ENCODE data around the gene GRID1. TPM values are rescaled to one million over a fixed set of nuclear protein-coding genes. Genes with fewer than 3 reads are reported as not detected.

GRID1 gene
- total RNA-seq, 4 donors from 2014 or later = 0.35 to 10.7 (median 1.3) TPM

DNA sequence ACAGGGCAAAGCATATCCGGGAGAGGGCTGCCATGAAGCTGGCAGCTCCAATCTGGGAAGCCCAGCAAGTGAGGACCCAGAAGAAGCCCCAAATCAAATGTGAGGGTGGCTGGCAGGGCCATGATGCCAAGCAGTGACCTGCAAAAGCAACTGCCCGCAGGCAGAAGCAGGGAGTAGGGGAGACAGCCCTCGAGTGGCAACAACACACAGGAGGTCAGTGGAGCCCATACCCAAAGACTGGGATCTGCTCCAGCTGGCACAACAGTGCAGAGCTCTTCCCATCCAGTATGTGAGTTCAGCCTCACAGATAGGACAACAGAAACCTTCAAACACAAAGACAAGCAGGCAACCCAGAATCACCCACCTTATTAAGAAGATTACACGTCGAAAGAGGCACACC lies 45.0 kb downstream of the GRID1 start:
- no peaks in the 10 kb centered on the region for H3K36me3 ChIP-seq
- H3K27ac ChIP-seq = no peak overlapping the region
- H3K4me1 ChIP-seq = no peaks in the 10 kb centered on the region
- no peaks in the 10 kb centered on the region for H3K9me3 ChIP-seq
- H3K4me3 ChIP-seq = no peak overlapping the region
- no peak for TF ChIP-seq POLR2A (IDR thresholded peaks at IDR 0.05)
- TF ChIP-seq, protein P1, sequence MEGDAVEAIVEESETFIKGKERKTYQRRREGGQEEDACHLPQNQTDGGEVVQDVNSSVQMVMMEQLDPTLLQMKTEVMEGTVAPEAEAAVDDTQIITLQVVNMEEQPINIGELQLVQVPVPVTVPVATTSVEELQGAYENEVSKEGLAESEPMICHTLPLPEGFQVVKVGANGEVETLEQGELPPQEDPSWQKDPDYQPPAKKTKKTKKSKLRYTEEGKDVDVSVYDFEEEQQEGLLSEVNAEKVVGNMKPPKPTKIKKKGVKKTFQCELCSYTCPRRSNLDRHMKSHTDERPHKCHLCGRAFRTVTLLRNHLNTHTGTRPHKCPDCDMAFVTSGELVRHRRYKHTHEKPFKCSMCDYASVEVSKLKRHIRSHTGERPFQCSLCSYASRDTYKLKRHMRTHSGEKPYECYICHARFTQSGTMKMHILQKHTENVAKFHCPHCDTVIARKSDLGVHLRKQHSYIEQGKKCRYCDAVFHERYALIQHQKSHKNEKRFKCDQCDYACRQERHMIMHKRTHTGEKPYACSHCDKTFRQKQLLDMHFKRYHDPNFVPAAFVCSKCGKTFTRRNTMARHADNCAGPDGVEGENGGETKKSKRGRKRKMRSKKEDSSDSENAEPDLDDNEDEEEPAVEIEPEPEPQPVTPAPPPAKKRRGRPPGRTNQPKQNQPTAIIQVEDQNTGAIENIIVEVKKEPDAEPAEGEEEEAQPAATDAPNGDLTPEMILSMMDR (IDR thresholded peaks at IDR 0.05) = no peak
- no peak for DNase-seq
- H3K27me3 ChIP-seq = no peaks in the 10 kb centered on the region

DNA sequence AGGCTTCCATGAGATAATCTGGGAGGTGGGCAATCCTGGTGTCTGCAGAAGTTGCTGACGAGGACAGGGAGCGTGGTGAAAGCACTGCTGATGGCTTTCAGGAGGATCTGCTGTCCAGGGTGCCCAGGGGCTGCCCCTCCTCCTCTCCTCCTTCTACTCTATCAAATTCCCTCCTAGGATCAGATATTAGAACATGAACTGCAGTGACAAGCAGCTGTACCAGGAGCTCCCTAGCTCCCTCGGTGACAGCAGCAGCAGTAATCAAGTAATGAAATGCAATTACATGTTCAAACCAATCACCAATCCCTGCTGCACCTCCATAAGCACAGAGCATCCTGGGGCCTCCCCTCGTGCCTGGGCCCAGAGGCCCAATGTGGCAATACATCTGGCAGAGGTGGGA lies 46.9 kb downstream of the GRID1 start:
- no peaks in the 10 kb centered on the region for H3K36me3 ChIP-seq
- DNase-seq = peak in 1 of 3 donors; percentile 21
- no peaks in the 10 kb centered on the region for H3K27me3 ChIP-seq
- H3K27ac ChIP-seq = no peak overlapping the region
- H3K4me1 ChIP-seq = no peaks in the 10 kb centered on the region
- TF ChIP-seq, protein P1 (IDR thresholded peaks at IDR 0.05) = no peak
- no peak for TF ChIP-seq POLR2A (IDR thresholded peaks at IDR 0.05)
- no peak overlapping the region for H3K4me3 ChIP-seq
- no peaks in the 10 kb centered on the region for H3K9me3 ChIP-seq

DNA sequence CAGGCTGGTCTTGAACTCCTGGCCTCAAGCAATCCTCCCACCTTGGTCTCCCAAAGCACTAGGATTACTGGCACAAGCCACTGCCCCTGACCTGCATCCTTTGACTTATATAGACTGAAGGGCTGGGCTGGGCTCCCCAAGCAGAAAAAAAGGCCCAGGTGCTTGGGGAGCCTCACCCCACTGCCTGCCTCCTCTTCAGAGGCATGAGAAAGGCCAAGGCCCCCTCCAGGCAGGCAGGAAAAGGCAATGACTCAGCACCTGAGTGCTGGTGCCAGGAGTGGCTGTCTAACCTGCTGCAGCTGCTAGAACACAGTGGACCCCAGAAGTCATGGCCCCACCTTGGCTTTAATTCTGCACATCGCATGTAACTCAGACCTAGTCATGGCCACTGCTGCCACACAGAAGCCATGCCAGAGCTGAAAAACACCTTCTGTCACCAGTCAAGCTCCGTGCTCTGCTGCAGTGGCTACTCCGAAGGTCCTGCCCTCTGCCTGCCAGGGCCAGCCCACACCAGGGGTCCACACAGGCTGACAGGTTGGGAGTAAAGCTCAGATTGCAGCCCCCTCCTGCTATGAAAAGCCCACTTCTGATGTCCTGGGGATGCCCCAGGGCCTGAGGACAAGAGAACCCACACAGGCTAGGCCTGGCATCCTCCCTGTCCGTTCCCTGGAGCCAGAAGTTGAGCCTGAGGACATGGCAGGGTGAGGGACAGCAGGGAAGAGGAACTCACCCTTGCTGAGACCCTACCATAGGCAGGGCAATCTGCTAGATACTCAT lies 48.5 kb downstream of the GRID1 start:
- no peak overlapping the region for H3K27ac ChIP-seq
- no peaks in the 10 kb centered on the region for H3K36me3 ChIP-seq
- no peak for TF ChIP-seq POLR2A (IDR thresholded peaks at IDR 0.05)
- TF ChIP-seq, protein P1 (IDR thresholded peaks at IDR 0.05) = no peak
- H3K9me3 ChIP-seq = no peaks in the 10 kb centered on the region
- DNase-seq = peak in 1 of 3 donors; percentile 27
- no peaks in the 10 kb centered on the region for H3K4me1 ChIP-seq
- H3K4me3 ChIP-seq = no peak overlapping the region
- no peaks in the 10 kb centered on the region for H3K27me3 ChIP-seq

DNA sequence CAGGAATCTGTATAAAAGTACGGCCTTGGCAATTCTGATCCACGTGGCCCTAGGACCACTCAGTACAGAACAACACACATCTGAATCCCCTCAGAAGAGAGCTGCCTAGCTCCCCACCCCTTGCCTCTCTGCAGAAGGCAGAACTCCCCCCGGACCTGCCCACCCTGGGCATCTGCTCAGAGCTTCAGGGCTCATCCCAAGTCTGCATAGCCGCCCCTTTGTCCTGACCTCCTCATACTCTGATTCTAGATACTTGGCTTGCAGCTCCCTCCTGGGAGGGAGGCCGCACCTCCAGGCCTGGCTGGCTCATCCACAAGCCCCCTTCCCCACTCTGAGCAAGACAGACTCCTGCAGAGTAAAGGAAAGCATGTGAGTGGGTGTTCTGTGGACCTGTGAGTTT lies 49.6 kb downstream of the GRID1 start:
- no peak for TF ChIP-seq POLR2A (IDR thresholded peaks at IDR 0.05)
- TF ChIP-seq, protein P1 (IDR thresholded peaks at IDR 0.05) = no peak
- no peak for DNase-seq

DNA sequence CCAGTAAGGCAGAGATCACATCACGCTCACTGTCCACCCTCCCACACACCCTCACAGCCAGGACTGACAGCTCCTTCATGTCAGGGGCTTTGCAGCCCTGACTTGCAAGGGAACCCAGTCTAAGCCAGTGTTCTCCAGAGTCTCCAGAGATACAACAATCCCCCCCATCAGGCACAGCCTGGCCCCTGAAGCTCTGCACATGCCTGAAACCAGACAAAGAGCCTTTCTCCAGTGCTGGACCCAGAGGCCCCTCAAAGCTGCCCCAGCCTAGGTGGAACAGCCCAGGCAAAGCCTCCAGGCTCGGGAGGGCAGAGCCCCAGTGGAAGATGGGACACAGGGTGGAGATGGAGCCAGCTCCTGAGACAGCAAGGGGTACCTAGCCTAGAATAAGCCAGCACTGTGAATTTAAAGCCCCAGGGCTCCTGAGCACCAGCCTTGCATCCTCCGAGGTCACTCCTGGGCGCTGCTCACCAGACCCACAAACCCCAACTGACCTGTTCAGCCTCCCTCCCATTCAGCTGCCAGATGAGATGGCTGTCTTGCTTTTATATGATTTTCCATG lies 50.2 kb downstream of the GRID1 start:
- DNase-seq = no peak
- TF ChIP-seq, protein P1 (IDR thresholded peaks at IDR 0.05) = no peak

More for the DNA sequence above, 49.6 kb downstream of the GRID1 start:
- Histone ChIP-seq H3K36me3 (no peaks in the 10 kb centered on the region), H3K4me3 (no peak overlapping the region), H3K27ac (no peak overlapping the region), H3K9me3 (no peaks in the 10 kb centered on the region), H3K4me1 (no peaks in the 10 kb centered on the region), H3K27me3 (no peaks in the 10 kb centered on the region)

More for the DNA sequence above, 50.2 kb downstream of the GRID1 start:
- H3K36me3 ChIP-seq = no peaks in the 10 kb centered on the region
- H3K27me3 ChIP-seq = no peaks in the 10 kb centered on the region
- H3K9me3 ChIP-seq = no peaks in the 10 kb centered on the region
- H3K4me3 ChIP-seq = no peak overlapping the region
- H3K4me1 ChIP-seq = no peaks in the 10 kb centered on the region
- H3K27ac ChIP-seq = no peak overlapping the region

Data from Peyer's patch (tissue), 4 donors.